Endothelial cell of umbilical vein (primary cell): ENCODE results near the gene PARP16. TPM values are rescaled to one million over a fixed set of nuclear protein-coding genes. Genes with fewer than 3 reads are reported as not detected.

Source experiments
- BruUV-seq: library from RNA; stranded (reverse); fragments of 400-500 nt; replicated peaks from 2 replicates; lab custom pipeline; 2021; lab: Mats Ljungman, UMichigan
- CTCF ChIA-PET: fragments of 300-600, 350-600 bp; sonication (Branson Sonifier 250); formaldehyde crosslinking; loops from one replicate; lab custom pipeline; 2021; ENCODE audit warnings: antibody characterized with exemption, inconsistent platforms; lab: Charles Lee
- POLR2A ChIA-PET: fragments of 300-600, 350-600 bp; sonication (Branson Sonifier 250); formaldehyde crosslinking; loops from one replicate; lab custom pipeline; 2021; ENCODE audit warnings: antibody characterized with exemption, inconsistent platforms; lab: Charles Lee
- DNase-seq: peaks from one replicate; pipeline ENCODE4 v3.0.0-alpha.2; 2011; ENCODE audit warnings: low read depth, low spot score
- FAIRE-seq: peaks from 2 replicates; lab custom pipeline; 2011; peaks lifted over from hg19 to GRCh38; lab: Jason Lieb, UNC
- H2AFZ ChIP-seq: 2 replicates; pipeline ENCODE4 v1.6.0; 2012; ENCODE audit warnings: low read depth, low read length, control low read depth, inconsistent platforms
- H3K27ac ChIP-seq: 2 replicates; pipeline ENCODE4 v1.5.1; 2011; ENCODE audit warnings: low read depth, mild to moderate bottlenecking, control low read depth, low read length, moderate library complexity; ENCODE audit not compliant: insufficient read depth
- H3K27me3 ChIP-seq, 2 experiments: 2 replicates each; pipeline versions ENCODE4 v1.6.0 to v1.6.1; 2011; ENCODE audit warnings: low read length in 2 of 2, mixed read lengths in 1 of 2; ENCODE audit not compliant: control insufficient read depth in 2 of 2, insufficient read depth in 2 of 2
- H3K36me3 ChIP-seq, 2 experiments: 2 replicates in 1 of 2; 3 replicates in 1 of 2; pipeline ENCODE4 v1.5.1; 2011; ENCODE audit warnings: low read length in 2 of 2, mild to moderate bottlenecking in 1 of 2, moderate library complexity in 1 of 2; ENCODE audit not compliant: control insufficient read depth in 2 of 2, insufficient read depth in 2 of 2; ENCODE audit errors: extremely low read depth in 1 of 2
- H3K4me1 ChIP-seq: 3 replicates; pipeline ENCODE4 v1.5.1; 2011; ENCODE audit warnings: mild to moderate bottlenecking, low read length; ENCODE audit not compliant: control insufficient read depth, insufficient read depth; ENCODE audit errors: extremely low read depth
- H3K4me2 ChIP-seq: 2 replicates; pipeline ENCODE4 v1.6.1; 2011; ENCODE audit warnings: low read length, control low read depth, mixed read lengths; ENCODE audit not compliant: insufficient read depth
- H3K4me3 ChIP-seq, 3 experiments: fragments of 200-600 bp in 1 of 3; sonication (generic), shearing (Covaris generic) in 1 of 3; replicated peaks in 1 of 3; 2 replicates each; pipeline ENCODE4 v1.5.1; 2011 to 2016; ENCODE audit warnings: control low read depth in 3 of 3, low read length in 3 of 3, mild to moderate bottlenecking in 2 of 3, inconsistent platforms in 1 of 3, low read depth in 1 of 3, moderate library complexity in 1 of 3; ENCODE audit not compliant: insufficient read depth in 1 of 3
- H3K79me2 ChIP-seq: 2 replicates; pipeline ENCODE4 v1.6.0; 2012; ENCODE audit warnings: low read length, inconsistent platforms; ENCODE audit not compliant: control insufficient read depth, insufficient read depth
- H3K9ac ChIP-seq: replicated peaks from 2 replicates; pipeline ENCODE3; 2011; ENCODE audit warnings: low read length, control low read depth; ENCODE audit not compliant: insufficient read depth; ENCODE audit errors: extremely low read depth
- H3K9me1 ChIP-seq: replicated peaks from 3 replicates; pipeline ENCODE4 v1.6.0; 2011; ENCODE audit warnings: mild to moderate bottlenecking, low read length; ENCODE audit not compliant: control insufficient read depth, insufficient read depth; ENCODE audit errors: extremely low read depth
- H3K9me3 ChIP-seq: replicated peaks from 2 replicates; pipeline ENCODE4 v1.5.1; 2012; ENCODE audit warnings: low read length, inconsistent platforms; ENCODE audit not compliant: control insufficient read depth, insufficient read depth
- H4K20me1 ChIP-seq: replicated peaks from 2 replicates; pipeline ENCODE3; 2011; ENCODE audit warnings: mild to moderate bottlenecking, low read length; ENCODE audit not compliant: control insufficient read depth, insufficient read depth; ENCODE audit errors: extremely low read depth
- CTCF ChIP-seq, 2 donors: IDR thresholded peaks; 1 replicate in 1 of 2; 2 replicates in 1 of 2; pipeline ENCODE4 v1.5.1; 2011; ENCODE audit warnings: low read length in 2 of 2, mild to moderate bottlenecking in 2 of 2, moderate library complexity in 2 of 2, control low read depth in 1 of 2, inconsistent platforms in 1 of 2, low read depth in 1 of 2; ENCODE audit not compliant: insufficient read depth in 1 of 2; ENCODE audit errors: extremely low read depth in 1 of 2
- EZH2 ChIP-seq: IDR thresholded peaks from 2 replicates; pipeline ENCODE4 v1.6.1; 2012; ENCODE audit warnings: borderline replicate concordance, low read depth, mild to moderate bottlenecking, moderate library complexity, low read length, inconsistent platforms; ENCODE audit not compliant: severe bottlenecking
- FOS ChIP-seq: IDR thresholded peaks from 2 replicates; pipeline ENCODE4 v1.6.1; 2011; ENCODE audit warnings: mild to moderate bottlenecking, low read length, moderate library complexity, borderline replicate concordance; ENCODE audit not compliant: insufficient read depth
- GATA2 ChIP-seq: IDR thresholded peaks from 2 replicates; pipeline ENCODE4 v1.7.0; 2011; ENCODE audit warnings: low read depth, mild to moderate bottlenecking, moderate library complexity, mixed read lengths, low read length; ENCODE audit not compliant: insufficient read length, insufficient read depth
- JUN ChIP-seq: IDR thresholded peaks from 2 replicates; pipeline ENCODE4 v1.6.1; 2011; ENCODE audit warnings: borderline replicate concordance, low read depth; ENCODE audit not compliant: insufficient read length, insufficient read depth
- MAX ChIP-seq: IDR thresholded peaks from 2 replicates; pipeline ENCODE4 v1.6.1; 2011; ENCODE audit not compliant: insufficient read depth, insufficient read length
- MYC ChIP-seq: IDR thresholded peaks from one replicate; pipeline ENCODE4 v1.6.1; 2011; ENCODE audit warnings: mild to moderate bottlenecking, low read depth, low read length
- POLR2A ChIP-seq: IDR thresholded peaks from 2 replicates; pipeline ENCODE4 v1.6.1; 2012; ENCODE audit warnings: low read depth, mild to moderate bottlenecking, control low read depth, low read length
- POLR2AphosphoS5 ChIP-seq: IDR thresholded peaks from 2 replicates; pipeline ENCODE4 v1.6.1; 2012; ENCODE audit warnings: low read depth, mild to moderate bottlenecking, control low read depth, low read length, moderate library complexity; ENCODE audit not compliant: insufficient read depth
- dilution Hi-C: fragments of 300-500 bp; cut with MboI; formaldehyde crosslinking; loops from one replicate; pipeline ENCODE4 v1.15.0; 2019; ENCODE audit warnings: low sequenced_read_pairs; ENCODE audit not compliant: extremely low pct_ligation_motif_present
- intact Hi-C: fragments of 100-400 bp; cut with micrococcal nuclease; formaldehyde crosslinking; loops from one replicate; pipeline ENCODE4 v1.10.0; 2022
- polyA plus RNA-seq, 4 experiments: library from polyadenylated mRNA; depleted of rRNA in 3 of 4; stranded (reverse) in 3 of 4; unstranded in 1 of 4; fragments of >200 nt; gene quantifications; 2 replicates each; pipeline versions ENCODE4 v1.2.1 to v1.2.3, GENCODE V29; 2011 to 2012; ENCODE audit warnings: missing spikeins in 1 of 4
- total RNA-seq: library from RNA; stranded (reverse); gene quantifications from 2 replicates; pipeline ENCODE4 v1.2.3, GENCODE V29; 2021

PARP16 gene
- total and polyA plus RNA-seq, 2 donors (not counting 3 experiments of a cell fraction or from before 2014, with no cell fraction given) = 3.9 to 6.3 TPM

- Histone ChIP-seq H3K27ac (no peak overlapping the region), H3K79me2 (no peaks in the 10 kb centered on the region), H3K4me3 (no peak overlapping the region), H4K20me1 (no peaks in the 10 kb centered on the region), H3K4me1 (no peaks in the 10 kb centered on the region), H3K9ac (no peak overlapping the region), H3K4me2 (no peak overlapping the region), H3K9me3 (no peaks in the 10 kb centered on the region), H3K36me3 (no peaks in the 10 kb centered on the region), H2AFZ (no peak overlapping the region), H3K9me1 (no peaks in the 10 kb centered on the region), H3K27me3 (peaks cover 0 to 6% of the 10 kb centered on the region in 2 experiments)
- BruUV-seq = no TSS peak
- ChIA-PET POLR2A (interaction anchor here (0.6 kb wide), 1 partner anchor 907 kb away, joined by 5 read pairs; no protein-coding TSS in a partner anchor), CTCF (interaction anchor here (1.3 to 2.6 kb wide), 3 partner anchors 10 to 76 kb away, joined by 3 to 6 read pairs (median 5); partner anchors contain the start of gene CILP)
- intact Hi-C loops (no loop called here), dilution Hi-C loops (no loop called here)
- no peak for TF ChIP-seq POLR2A
- TF ChIP-seq JUN = no peak
- TF ChIP-seq EZH2 = no peak
- TF ChIP-seq CTCF (IDR thresholded peaks at IDR 0.05; ENCODE audit: extremely low read depth in 1 of 2, insufficient read depth in 1 of 2, low read depth in 1 of 2, low read length in 2 of 2) = no peak
- TF ChIP-seq FOS = no peak
- no peak for TF ChIP-seq MYC
- TF ChIP-seq GATA2 = no peak
- TF ChIP-seq MAX = no peak
- TF ChIP-seq POLR2AphosphoS5 = no peak
- FAIRE-seq (no peak), DNase-seq (no peak)
These were observed 65.0 kb downstream of the PARP16 start for GRCh38 chr15:65221697-65222096.
